Measurements from ENCODE around the gene LYPD3.

LYPD3 gene

GRCh38 chr19:43430976-43431375 lies 34.4 kb downstream of the LYPD3 start:
- no peak for DNase-seq (ENCODE audit: low spot score)

- DNase-seq (ENCODE audit: low spot score), result no peak
Measured at GRCh38 chr19:43430142-43430710, 35.2 kb downstream of the LYPD3 start.

GRCh38 chr19:43429395-43429794 lies 36.0 kb downstream of the LYPD3 start:
- no peak for DNase-seq (ENCODE audit: low spot score)

GRCh38 chr19:43425567-43426392 lies 39.6 kb downstream of the LYPD3 start:
- peak; percentile 77 for DNase-seq (ENCODE audit: low spot score)

- no peak for DNase-seq (ENCODE audit: low spot score)
Measured at GRCh38 chr19:43423779-43424178, 41.6 kb downstream of the LYPD3 start.

GRCh38 chr19:43422689-43423066 lies 42.7 kb downstream of the LYPD3 start:
- no peak for DNase-seq (ENCODE audit: low spot score)

GRCh38 chr19:43422000-43422688 lies 43.3 kb downstream of the LYPD3 start:
- no peak for DNase-seq (ENCODE audit: low spot score)

GRCh38 chr19:43420954-43421353 lies 44.5 kb downstream of the LYPD3 start:
- DNase-seq (ENCODE audit: low spot score), result no peak

GRCh38 chr19:43416951-43417623 lies 48.3 kb downstream of the LYPD3 start:
- no peak for DNase-seq (ENCODE audit: low spot score)

- DNase-seq (ENCODE audit: low spot score), result no peak
Measured at GRCh38 chr19:43414554-43414953, 50.9 kb downstream of the LYPD3 start, which contains the start of gene TEX101. TEX101 (plus strand) TSS chr19:43414890; CDS start chr19:43415920, 1,030 bp downstream.

- no peak for DNase-seq (ENCODE audit: low spot score)
Measured at GRCh38 chr19:43412441-43412840, 53.0 kb downstream of the LYPD3 start.

All from LoVo (cell line).